Medulla oblongata (tissue), 1 donor: Measurements from ENCODE around the gene OR52B4.
"Not testable (repeated sequence)": the region's sequence is repeated elsewhere in the genome, so short reads cannot be mapped to it uniquely, and the experiment has no call there.

Source experiments
- DNase-seq: peaks from one replicate; pipeline ENCODE4 v3.0.0-alpha.2; 2015; ENCODE audit errors: extremely low spot score

OR52B4 gene

GRCh38 chr11:4368286-4368685 is at the start of gene OR52B4:
OR52B4 (minus strand) TSS chr11:4368386; CDS start chr11:4368295, 91 bp downstream.
- no peak for DNase-seq

- DNase-seq: no peak
Measured at GRCh38 chr11:4416816-4417215, 48.6 kb upstream of the OR52B4 start.

- DNase-seq: no peak
Measured at GRCh38 chr11:4416306-4416705, 48.1 kb upstream of the OR52B4 start.

GRCh38 chr11:4406206-4406605 is 38.0 kb upstream of the OR52B4 start:
- not testable (repeated sequence) for DNase-seq

- DNase-seq: no peak
Measured at GRCh38 chr11:4393858-4394223, 25.7 kb upstream of the OR52B4 start.

- DNase-seq: peak; percentile 93
Measured at GRCh38 chr11:4393209-4393857, 25.1 kb upstream of the OR52B4 start, which contains the start of gene TRIM21. TRIM21 (minus strand) TSS chr11:4393702; CDS start chr11:4390409, 3,293 bp downstream.

- no peak for DNase-seq
Measured at GRCh38 chr11:4388221-4388620, 20.0 kb upstream of the OR52B4 start.

GRCh38 chr11:4385978-4386740 is 18.0 kb upstream of the OR52B4 start:
- no peak for DNase-seq

GRCh38 chr11:4381901-4382300 is 13.7 kb upstream of the OR52B4 start:
- DNase-seq: no peak

GRCh38 chr11:4375431-4376140 is 7.4 kb upstream of the OR52B4 start:
- DNase-seq: no peak

- DNase-seq: no peak
Measured at GRCh38 chr11:4370166-4370565, 2.0 kb upstream of the OR52B4 start.

- not testable (repeated sequence) for DNase-seq
Measured at GRCh38 chr11:4348142-4348541, 20.0 kb downstream of the OR52B4 start.

GRCh38 chr11:4345366-4345765 is 22.8 kb downstream of the OR52B4 start:
- not testable (repeated sequence) for DNase-seq

GRCh38 chr11:4334356-4334755 is 33.8 kb downstream of the OR52B4 start:
- not testable (repeated sequence) for DNase-seq
